OCI-LY1 (cell line): ENCODE measurements around the gene ACCSL.

Source experiments
- CTCF ChIP-seq: fragments of 200-600 bp; sonication (generic), shearing (Covaris generic); IDR thresholded peaks from 2 replicates; pipeline ENCODE4 v1.5.1; 2017; ENCODE audit warnings: mild to moderate bottlenecking, antibody characterized with exemption, low read length, moderate library complexity, mixed read lengths
- EZH2 ChIP-seq: fragments of 200-600 bp; sonication (generic), shearing (Covaris generic); IDR thresholded peaks from 2 replicates; pipeline ENCODE4 v1.8.0; 2017; ENCODE audit warnings: borderline replicate concordance, mixed run types, mild to moderate bottlenecking, antibody characterized with exemption, low read length, moderate library complexity, mixed read lengths

GRCh38 chr11:44002191-44003093 lies 45.3 kb upstream of the ACCSL start:
- no peak for TF ChIP-seq CTCF
- TF ChIP-seq EZH2, result no peak
